ENCODE measurements around the gene SAMD4B. TPM values are rescaled to one million over a fixed set of nuclear protein-coding genes. Genes with fewer than 3 reads are reported as not detected.

Gene SAMD4B
- total and polyA plus RNA-seq, 9 of the 15 experiments (the other 6 are each of a cell fraction or from before 2014, with no cell fraction given): 3.4 to 90.5 (median 38.0) TPM

GRCh38 chr19:39410017-39410830, 68.0 kb downstream of the SAMD4B start (continued):
- TF ChIP-seq AFF4 (CRISPR knock-in tag; IDR thresholded peaks at IDR 0.05) (no peak), ZNF280B (CRISPR knock-in tag; IDR thresholded peaks at IDR 0.05) (no peak), MYNN (IDR thresholded peaks at IDR 0.05) (no peak; the same call in 1 of the 2 replicates), MYNN (CRISPR knock-in tag; IDR thresholded peaks at IDR 0.05) (no peak), SIX5 (IDR thresholded peaks at IDR 0.05; ENCODE audit: borderline replicate concordance in 1 of 2, insufficient read depth in 1 of 2, low read depth in 1 of 2, low read length in 2 of 2) (no peak), ELK1 (CRISPR knock-in tag; IDR thresholded peaks at IDR 0.05) (no peak), RB1 (IDR thresholded peaks at IDR 0.05; ENCODE audit: low read depth) (peak; percentile 57), CTCF (IDR thresholded peaks at IDR 0.05 in 2 of 3, conservative IDR thresholded peaks at IDR 0.05 in 1 of 3; ENCODE audit: insufficient read depth in 2 of 3, low read depth in 1 of 3, low read length in 3 of 3) (no peak), KAT7 (CRISPR knock-in tag; IDR thresholded peaks at IDR 0.05; ENCODE audit: borderline replicate concordance) (0 out of 2 replicates have a peak, but pooled peaks have one; percentile 61), ZNF184 (CRISPR knock-in tag; IDR thresholded peaks at IDR 0.05) (no peak), CHD2 (IDR thresholded peaks at IDR 0.05; ENCODE audit: low read depth, low read length) (no peak), SLC30A9 (CRISPR knock-in tag; IDR thresholded peaks at IDR 0.05) (no peak), TEAD1 (CRISPR knock-in tag; IDR thresholded peaks at IDR 0.05) (no peak), ZBTB49 (CRISPR knock-in tag; IDR thresholded peaks at IDR 0.05; ENCODE audit: borderline replicate concordance) (no peak), CBX2 (IDR thresholded peaks at IDR 0.05; ENCODE audit: insufficient read depth, low read length, poor library complexity, severe bottlenecking) (no peak)

All from K562 (cell line).